ENCODE measurements around the gene EFCAB7. TPM values are rescaled to one million over a fixed set of nuclear protein-coding genes. Genes with fewer than 3 reads are reported as not detected.
"Not testable (repeated sequence)": the region's sequence is repeated elsewhere in the genome, so short reads cannot be mapped to it uniquely, and the experiment has no call there.

The EFCAB7 gene
- polyA plus RNA-seq, 1 donor (not counting 4 experiments of a cell fraction or from before 2014, with no cell fraction given) = 4.9 TPM

DNA sequence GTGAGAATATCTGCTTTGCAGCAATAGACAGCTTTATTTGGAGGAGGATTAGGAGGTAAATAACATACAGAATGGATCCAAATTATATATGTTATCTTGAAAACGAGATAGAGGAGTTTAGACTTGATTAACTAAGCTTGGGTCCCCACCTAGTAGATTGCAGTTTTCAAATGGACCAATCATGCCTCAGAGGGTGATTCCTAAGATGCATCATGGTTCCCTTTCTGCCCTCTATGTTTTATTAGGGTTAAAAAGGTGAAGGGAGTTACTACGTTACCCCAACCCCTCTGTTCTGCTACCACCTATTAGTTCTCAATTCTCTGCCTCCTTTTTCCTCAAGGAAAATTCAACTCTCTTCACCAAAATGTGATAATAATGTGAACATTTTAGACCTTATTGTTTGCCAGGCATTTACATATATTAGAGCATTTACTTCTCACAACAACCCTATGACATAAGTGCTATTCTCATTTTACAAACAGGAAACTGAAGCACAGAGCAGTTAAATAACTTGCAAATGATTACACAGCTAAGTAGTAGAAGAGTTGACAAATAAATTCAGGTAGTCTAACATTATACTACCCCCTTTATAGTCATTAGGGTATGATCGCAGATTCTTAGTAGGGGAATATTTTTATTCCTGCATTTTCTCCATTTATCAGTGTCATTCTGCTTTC, 46.5 kb downstream of the EFCAB7 start:
- dilution Hi-C loops (cut with MboI; ENCODE audit: extremely low pct_ligation_motif_present, low sequenced_read_pairs) = no loop called here
- no peak for FAIRE-seq
- Histone ChIP-seq H3K27me3 (ENCODE audit: control insufficient read depth, extremely low read depth, insufficient read depth, low read length) (no peaks in the 10 kb centered on the region), H3K9ac (ENCODE audit: control insufficient read depth, extremely low read depth, insufficient read depth, low read length) (no peak overlapping the region), H3K4me1 (ENCODE audit: control insufficient read depth, extremely low read depth, insufficient read depth, low read length) (no peaks in the 10 kb centered on the region), H3K27ac (ENCODE audit: control insufficient read depth, insufficient read depth, low read length) (no peak overlapping the region), H2AFZ (ENCODE audit: control insufficient read depth, low read length) (no peak overlapping the region), H4K20me1 (ENCODE audit: control insufficient read depth, extremely low read depth, insufficient read depth, low read length) (no peaks in the 10 kb centered on the region), H3K4me3 (ENCODE audit: control insufficient read depth in 2 of 3, extremely low read depth in 1 of 3, insufficient read depth in 2 of 3, low read depth in 1 of 3, low read length in 3 of 3) (no peak overlapping the region), H3K79me2 (ENCODE audit: control insufficient read depth, insufficient read depth, low read length) (no peaks in the 10 kb centered on the region), H3K4me2 (ENCODE audit: control insufficient read depth, extremely low read depth, insufficient read depth, low read depth, low read length) (no peak overlapping the region), H3K9me3 (ENCODE audit: control insufficient read depth, low read depth, low read length) (no peaks in the 10 kb centered on the region), H3K9me1 (ENCODE audit: control insufficient read depth, extremely low read depth, insufficient read depth, low read length) (no peaks in the 10 kb centered on the region), H3K36me3 (ENCODE audit: control insufficient read depth in 2 of 2, extremely low read depth in 1 of 2, insufficient read depth in 2 of 2, low read length in 2 of 2) (no peaks in the 10 kb centered on the region)
- no peak for DNase-seq (ENCODE audit: low read depth, low spot score)
- TF ChIP-seq EZH2 (IDR thresholded peaks at IDR 0.05; ENCODE audit: low read length) (no peak), CTCF (optimal IDR thresholded peaks at IDR 0.05 in 1 of 3, IDR thresholded peaks at IDR 0.05 in 1 of 3, conservative IDR thresholded peaks at IDR 0.05 in 1 of 3; ENCODE audit: extremely low read depth in 1 of 3, insufficient read depth in 2 of 3, low read length in 3 of 3) (no peak)

- H3K9ac ChIP-seq (ENCODE audit: control insufficient read depth, extremely low read depth, insufficient read depth, low read length); H3K4me1 ChIP-seq (ENCODE audit: control insufficient read depth, extremely low read depth, insufficient read depth, low read length); H3K79me2 ChIP-seq (ENCODE audit: control insufficient read depth, insufficient read depth, low read length); H3K4me3 ChIP-seq (ENCODE audit: control insufficient read depth in 2 of 3, extremely low read depth in 1 of 3, insufficient read depth in 2 of 3, low read depth in 1 of 3, low read length in 3 of 3); FAIRE-seq; dilution Hi-C loops (cut with MboI; ENCODE audit: extremely low pct_ligation_motif_present, low sequenced_read_pairs); H3K9me3 ChIP-seq (ENCODE audit: control insufficient read depth, low read depth, low read length); H3K36me3 ChIP-seq (ENCODE audit: control insufficient read depth in 2 of 2, extremely low read depth in 1 of 2, insufficient read depth in 2 of 2, low read length in 2 of 2); H3K9me1 ChIP-seq (ENCODE audit: control insufficient read depth, extremely low read depth, insufficient read depth, low read length); H3K27me3 ChIP-seq (ENCODE audit: control insufficient read depth, extremely low read depth, insufficient read depth, low read length); H3K4me2 ChIP-seq (ENCODE audit: control insufficient read depth, extremely low read depth, insufficient read depth, low read depth, low read length); H3K27ac ChIP-seq (ENCODE audit: control insufficient read depth, insufficient read depth, low read length); H2AFZ ChIP-seq (ENCODE audit: control insufficient read depth, low read length); DNase-seq (ENCODE audit: low read depth, low spot score); H4K20me1 ChIP-seq (ENCODE audit: control insufficient read depth, extremely low read depth, insufficient read depth, low read length): not testable (repeated sequence)
These were observed 49.4 kb downstream of the EFCAB7 start for GRCh38 chr1:63572686-63573085.

GRCh38 chr1:63574203-63574796, 51.0 kb downstream of the EFCAB7 start:
- H4K20me1 ChIP-seq (ENCODE audit: control insufficient read depth, extremely low read depth, insufficient read depth, low read length); dilution Hi-C loops (cut with MboI; ENCODE audit: extremely low pct_ligation_motif_present, low sequenced_read_pairs); H3K27me3 ChIP-seq (ENCODE audit: control insufficient read depth, extremely low read depth, insufficient read depth, low read length); H3K27ac ChIP-seq (ENCODE audit: control insufficient read depth, insufficient read depth, low read length); H3K79me2 ChIP-seq (ENCODE audit: control insufficient read depth, insufficient read depth, low read length); H3K4me1 ChIP-seq (ENCODE audit: control insufficient read depth, extremely low read depth, insufficient read depth, low read length); FAIRE-seq; H2AFZ ChIP-seq (ENCODE audit: control insufficient read depth, low read length); H3K9ac ChIP-seq (ENCODE audit: control insufficient read depth, extremely low read depth, insufficient read depth, low read length); H3K36me3 ChIP-seq (ENCODE audit: control insufficient read depth in 2 of 2, extremely low read depth in 1 of 2, insufficient read depth in 2 of 2, low read length in 2 of 2); H3K9me3 ChIP-seq (ENCODE audit: control insufficient read depth, low read depth, low read length); DNase-seq (ENCODE audit: low read depth, low spot score); H3K4me2 ChIP-seq (ENCODE audit: control insufficient read depth, extremely low read depth, insufficient read depth, low read depth, low read length); H3K9me1 ChIP-seq (ENCODE audit: control insufficient read depth, extremely low read depth, insufficient read depth, low read length); H3K4me3 ChIP-seq (ENCODE audit: control insufficient read depth in 2 of 3, extremely low read depth in 1 of 3, insufficient read depth in 2 of 3, low read depth in 1 of 3, low read length in 3 of 3): not testable (repeated sequence)
